ENCODE measurements around the gene CST1.
"Not testable (repeated sequence)": the region's sequence is repeated elsewhere in the genome, so short reads cannot be mapped to it uniquely, and the experiment has no call there.

The CST1 gene

DNA sequence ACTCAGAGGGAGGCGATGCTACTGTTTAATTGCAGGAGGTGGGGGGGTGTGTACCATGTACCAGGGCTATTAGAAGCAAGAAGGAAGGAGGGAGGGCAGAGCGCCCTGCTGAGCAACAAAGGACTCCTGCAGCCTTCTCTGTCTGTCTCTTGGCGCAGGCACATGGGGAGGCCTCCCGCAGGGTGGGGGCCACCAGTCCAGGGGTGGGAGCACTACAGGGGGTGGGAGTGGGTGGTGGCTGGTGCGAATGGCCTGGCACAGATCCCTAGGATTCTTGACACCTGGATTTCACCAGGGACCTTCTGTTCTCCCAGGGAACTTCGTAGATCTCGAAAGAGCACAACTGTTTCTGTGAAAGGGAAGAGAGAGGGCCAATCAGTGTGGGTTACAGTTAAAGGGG lies 3.2 kb downstream of the CST1 start:
- not testable (repeated sequence) for H3K4ac ChIP-seq (ENCODE audit: low read depth, low read length); H4K8ac ChIP-seq (ENCODE audit: low read depth, low read length); H2BK5ac ChIP-seq (ENCODE audit: low read length); H2BK120ac ChIP-seq (ENCODE audit: low read depth, low read length); H3K79me2 ChIP-seq (ENCODE audit: control insufficient read depth, insufficient read depth, low read length); H2BK15ac ChIP-seq (replicated peaks; ENCODE audit: low read depth); DNase-seq; H3K56ac ChIP-seq (ENCODE audit: low read length); H3K79me1 ChIP-seq (ENCODE audit: low read length); H3K4me1 ChIP-seq (ENCODE audit: control insufficient read depth, low read depth, low read length); H3K27me3 ChIP-seq (ENCODE audit: insufficient read depth, low read length, poor library complexity); H4K5ac ChIP-seq (ENCODE audit: low read length); H3K4me3 ChIP-seq (ENCODE audit: low read length); H3K9ac ChIP-seq (ENCODE audit: low read length); H2AK5ac ChIP-seq (ENCODE audit: low read length); H3K36me3 ChIP-seq (ENCODE audit: control insufficient read depth, insufficient read depth, low read length); H3K23ac ChIP-seq (ENCODE audit: low read length); H3K4me2 ChIP-seq (ENCODE audit: low read length); H3K27ac ChIP-seq (ENCODE audit: low read depth, low read length); H3K18ac ChIP-seq (ENCODE audit: low read length)
- WGBS (ENCODE audit: extremely low coverage, insufficient coverage, low lambda C conversion rate), result no CpG with 5 or more reads among the region's 7 CpGs

DNA sequence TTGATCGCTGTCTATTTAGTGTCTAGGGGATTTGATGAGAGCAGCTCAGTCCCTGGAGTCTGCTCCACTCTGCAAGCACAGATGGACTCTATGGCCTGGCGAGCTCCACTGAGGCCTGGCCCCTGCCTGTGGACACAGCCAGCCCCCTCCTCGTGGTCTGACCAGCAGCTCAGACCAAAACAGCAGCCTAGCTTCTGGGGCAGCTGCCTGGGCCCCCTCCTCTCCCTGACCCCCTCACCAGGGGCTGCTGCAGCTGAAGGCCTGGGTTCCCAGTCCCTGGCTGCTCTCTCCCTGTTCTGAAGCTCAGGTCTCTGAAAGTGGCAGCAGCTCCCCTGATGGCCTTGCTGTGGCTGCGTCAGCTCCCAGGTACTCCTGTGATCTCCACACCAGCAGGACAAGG lies 3.6 kb downstream of the CST1 start:
- no CpG with 5 or more reads among the region's 4 CpGs for WGBS (ENCODE audit: extremely low coverage, insufficient coverage, low lambda C conversion rate)

DNA sequence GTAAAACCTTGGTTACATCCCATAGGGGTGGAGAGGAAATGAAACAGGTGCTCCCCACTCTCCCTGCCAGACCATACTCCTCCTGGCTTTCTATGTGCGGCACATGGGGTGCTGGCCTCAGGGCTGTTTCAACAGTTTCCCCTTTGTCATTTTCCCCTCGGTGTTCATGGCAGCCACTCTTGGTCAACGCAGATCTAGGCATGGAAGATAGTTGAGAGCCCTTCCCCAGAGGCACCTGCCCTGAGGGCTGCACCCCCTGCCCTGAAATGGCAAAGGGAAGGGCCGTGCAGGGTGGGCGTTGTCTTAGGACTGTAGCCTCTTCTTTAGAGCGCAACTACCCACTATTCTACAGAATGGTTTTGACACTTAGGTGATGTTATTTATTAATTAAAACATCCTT lies 4.4 kb downstream of the CST1 start:
- H3K79me1 ChIP-seq (ENCODE audit: low read length), result no peaks in the 10 kb centered on the region
- H3K9ac ChIP-seq (ENCODE audit: low read length), result no peak overlapping the region
- H3K79me2 ChIP-seq (ENCODE audit: control insufficient read depth, insufficient read depth, low read length), result no peaks in the 10 kb centered on the region
- no peaks in the 10 kb centered on the region for H3K4me1 ChIP-seq (ENCODE audit: control insufficient read depth, low read depth, low read length)
- no peak overlapping the region for H2BK120ac ChIP-seq (ENCODE audit: low read depth, low read length)
- H3K36me3 ChIP-seq (ENCODE audit: control insufficient read depth, insufficient read depth, low read length), result no peaks in the 10 kb centered on the region
- H3K4ac ChIP-seq (ENCODE audit: low read depth, low read length), result no peak overlapping the region
- no peak overlapping the region for H2BK15ac ChIP-seq (replicated peaks; ENCODE audit: low read depth)
- no peak overlapping the region for H4K8ac ChIP-seq (ENCODE audit: low read depth, low read length)
- H3K23ac ChIP-seq (ENCODE audit: low read length), result no peak overlapping the region
- no peak overlapping the region for H3K4me2 ChIP-seq (ENCODE audit: low read length)
- H4K5ac ChIP-seq (ENCODE audit: low read length), result no peak overlapping the region
- no peak for DNase-seq
- H3K4me3 ChIP-seq (ENCODE audit: low read length), result no peak overlapping the region
- WGBS (ENCODE audit: extremely low coverage, insufficient coverage, low lambda C conversion rate), result no CpG with 5 or more reads among the region's 6 CpGs
- no peaks in the 10 kb centered on the region for H3K27me3 ChIP-seq (ENCODE audit: insufficient read depth, low read length, poor library complexity)
- no peak overlapping the region for H3K27ac ChIP-seq (ENCODE audit: low read depth, low read length)
- no peak overlapping the region for H2BK5ac ChIP-seq (ENCODE audit: low read length)
- H3K18ac ChIP-seq (ENCODE audit: low read length), result no peak overlapping the region
- no peak overlapping the region for H3K56ac ChIP-seq (ENCODE audit: low read length)
- no peak overlapping the region for H2AK5ac ChIP-seq (ENCODE audit: low read length)

More for the DNA sequence above, 3.6 kb downstream of the CST1 start:
- not testable (repeated sequence) for H2BK15ac ChIP-seq (replicated peaks; ENCODE audit: low read depth); H3K4ac ChIP-seq (ENCODE audit: low read depth, low read length); H4K5ac ChIP-seq (ENCODE audit: low read length); H3K23ac ChIP-seq (ENCODE audit: low read length); H2BK120ac ChIP-seq (ENCODE audit: low read depth, low read length); H3K56ac ChIP-seq (ENCODE audit: low read length); DNase-seq; H4K8ac ChIP-seq (ENCODE audit: low read depth, low read length); H3K79me2 ChIP-seq (ENCODE audit: control insufficient read depth, insufficient read depth, low read length); H3K4me1 ChIP-seq (ENCODE audit: control insufficient read depth, low read depth, low read length); H3K27me3 ChIP-seq (ENCODE audit: insufficient read depth, low read length, poor library complexity); H3K4me3 ChIP-seq (ENCODE audit: low read length); H2AK5ac ChIP-seq (ENCODE audit: low read length); H3K9ac ChIP-seq (ENCODE audit: low read length); H3K79me1 ChIP-seq (ENCODE audit: low read length); H3K18ac ChIP-seq (ENCODE audit: low read length); H2BK5ac ChIP-seq (ENCODE audit: low read length); H3K4me2 ChIP-seq (ENCODE audit: low read length); H3K36me3 ChIP-seq (ENCODE audit: control insufficient read depth, insufficient read depth, low read length); H3K27ac ChIP-seq (ENCODE audit: low read depth, low read length)

GRCh38 chr20:23745247-23745646 lies 5.5 kb downstream of the CST1 start:
- H3K4me2 ChIP-seq (ENCODE audit: low read length), result no peak overlapping the region
- H2BK5ac ChIP-seq (ENCODE audit: low read length), result no peak overlapping the region
- H3K56ac ChIP-seq (ENCODE audit: low read length), result no peak overlapping the region
- H3K36me3 ChIP-seq (ENCODE audit: control insufficient read depth, insufficient read depth, low read length), result no peaks in the 10 kb centered on the region
- no peak for DNase-seq
- no peak overlapping the region for H2BK15ac ChIP-seq (replicated peaks; ENCODE audit: low read depth)
- WGBS (ENCODE audit: extremely low coverage, insufficient coverage, low lambda C conversion rate), result no CpG with 5 or more reads among the region's 2 CpGs
- H4K8ac ChIP-seq (ENCODE audit: low read depth, low read length), result no peak overlapping the region
- H3K4me3 ChIP-seq (ENCODE audit: low read length), result no peak overlapping the region
- H4K5ac ChIP-seq (ENCODE audit: low read length), result no peak overlapping the region
- H2AK5ac ChIP-seq (ENCODE audit: low read length), result no peak overlapping the region
- no peaks in the 10 kb centered on the region for H3K79me2 ChIP-seq (ENCODE audit: control insufficient read depth, insufficient read depth, low read length)
- H3K4ac ChIP-seq (ENCODE audit: low read depth, low read length), result no peak overlapping the region
- no peaks in the 10 kb centered on the region for H3K27me3 ChIP-seq (ENCODE audit: insufficient read depth, low read length, poor library complexity)
- no peaks in the 10 kb centered on the region for H3K79me1 ChIP-seq (ENCODE audit: low read length)
- no peak overlapping the region for H3K9ac ChIP-seq (ENCODE audit: low read length)
- H3K18ac ChIP-seq (ENCODE audit: low read length), result no peak overlapping the region
- no peaks in the 10 kb centered on the region for H3K4me1 ChIP-seq (ENCODE audit: control insufficient read depth, low read depth, low read length)
- no peak overlapping the region for H3K27ac ChIP-seq (ENCODE audit: low read depth, low read length)
- H2BK120ac ChIP-seq (ENCODE audit: low read depth, low read length), result no peak overlapping the region
- H3K23ac ChIP-seq (ENCODE audit: low read length), result no peak overlapping the region

- no peak overlapping the region for H2BK15ac ChIP-seq (replicated peaks; ENCODE audit: low read depth)
- H3K9ac ChIP-seq (ENCODE audit: low read length), result no peak overlapping the region
- no peak overlapping the region for H4K5ac ChIP-seq (ENCODE audit: low read length)
- no peaks in the 10 kb centered on the region for H3K79me1 ChIP-seq (ENCODE audit: low read length)
- no peak overlapping the region for H3K27ac ChIP-seq (ENCODE audit: low read depth, low read length)
- H4K8ac ChIP-seq (ENCODE audit: low read depth, low read length), result no peak overlapping the region
- H2AK5ac ChIP-seq (ENCODE audit: low read length), result no peak overlapping the region
- no peak overlapping the region for H3K4me2 ChIP-seq (ENCODE audit: low read length)
- no peak overlapping the region for H3K4ac ChIP-seq (ENCODE audit: low read depth, low read length)
- H2BK120ac ChIP-seq (ENCODE audit: low read depth, low read length), result no peak overlapping the region
- H3K23ac ChIP-seq (ENCODE audit: low read length), result no peak overlapping the region
- no peak for DNase-seq
- no peak overlapping the region for H3K4me3 ChIP-seq (ENCODE audit: low read length)
- no peaks in the 10 kb centered on the region for H3K36me3 ChIP-seq (ENCODE audit: control insufficient read depth, insufficient read depth, low read length)
- H2BK5ac ChIP-seq (ENCODE audit: low read length), result no peak overlapping the region
- no peaks in the 10 kb centered on the region for H3K27me3 ChIP-seq (ENCODE audit: insufficient read depth, low read length, poor library complexity)
- WGBS (ENCODE audit: extremely low coverage, insufficient coverage, low lambda C conversion rate), result no CpG with 5 or more reads among the region's 1 CpG
- no peaks in the 10 kb centered on the region for H3K79me2 ChIP-seq (ENCODE audit: control insufficient read depth, insufficient read depth, low read length)
- H3K4me1 ChIP-seq (ENCODE audit: control insufficient read depth, low read depth, low read length), result no peaks in the 10 kb centered on the region
- H3K18ac ChIP-seq (ENCODE audit: low read length), result no peak overlapping the region
- no peak overlapping the region for H3K56ac ChIP-seq (ENCODE audit: low read length)
Observed at GRCh38 chr20:23744817-23745216, 5.9 kb downstream of the CST1 start.

DNA sequence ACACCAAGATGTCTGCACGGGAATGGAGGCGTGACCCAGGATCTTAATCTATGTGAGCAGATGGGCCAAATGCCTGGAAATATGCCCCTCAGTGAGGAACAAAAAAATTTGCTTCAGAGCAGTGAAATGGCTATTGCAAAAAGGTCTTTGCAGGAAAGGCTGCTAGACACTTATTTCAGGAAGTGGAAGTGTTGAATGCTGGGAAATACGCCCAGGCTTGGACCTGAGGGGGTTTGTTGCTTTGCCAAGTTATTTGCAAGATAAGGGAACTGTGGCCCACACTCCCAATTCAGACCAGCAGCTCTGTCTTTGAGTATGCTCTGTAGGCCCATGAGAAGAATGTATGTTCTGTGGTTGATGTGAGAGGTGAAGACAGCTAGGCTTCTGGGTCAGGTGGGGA lies 15.3 kb downstream of the CST1 start:
- not testable (repeated sequence) for H3K79me2 ChIP-seq (ENCODE audit: control insufficient read depth, insufficient read depth, low read length); H2BK5ac ChIP-seq (ENCODE audit: low read length); H3K36me3 ChIP-seq (ENCODE audit: control insufficient read depth, insufficient read depth, low read length); H4K5ac ChIP-seq (ENCODE audit: low read length); H3K56ac ChIP-seq (ENCODE audit: low read length); H3K18ac ChIP-seq (ENCODE audit: low read length); H4K8ac ChIP-seq (ENCODE audit: low read depth, low read length); H3K4me2 ChIP-seq (ENCODE audit: low read length); H3K9ac ChIP-seq (ENCODE audit: low read length); H2AK5ac ChIP-seq (ENCODE audit: low read length); H3K27ac ChIP-seq (ENCODE audit: low read depth, low read length); H3K79me1 ChIP-seq (ENCODE audit: low read length); H3K4me3 ChIP-seq (ENCODE audit: low read length); DNase-seq; H2BK120ac ChIP-seq (ENCODE audit: low read depth, low read length); H3K23ac ChIP-seq (ENCODE audit: low read length); H2BK15ac ChIP-seq (replicated peaks; ENCODE audit: low read depth); H3K4me1 ChIP-seq (ENCODE audit: control insufficient read depth, low read depth, low read length); H3K4ac ChIP-seq (ENCODE audit: low read depth, low read length); H3K27me3 ChIP-seq (ENCODE audit: insufficient read depth, low read length, poor library complexity)
- WGBS (ENCODE audit: extremely low coverage, insufficient coverage, low lambda C conversion rate), result no CpG with 5 or more reads among the region's 3 CpGs
